Transverse colon (tissue), 3 donors: ENCODE results near the gene CMBL.

ENCODE experiments used
- CTCF ChIP-seq, 5 experiments: fragments of 200-600 bp in 3 of 5; fragments of 450-650 bp in 2 of 5; sonication (generic) in 3 of 5; IDR thresholded peaks; 1 replicate in 2 of 5; 2 replicates in 3 of 5; pipeline ENCODE4 v1.5.1; 2016 to 2017; ENCODE audit warnings: antibody characterized with exemption in 5 of 5, inconsistent platforms in 3 of 5, mild to moderate bottlenecking in 2 of 5, moderate library complexity in 1 of 5
- EP300 ChIP-seq: sonication (generic); formaldehyde crosslinking; IDR thresholded peaks from one replicate; pipeline ENCODE4 v1.6.1; 2017; ENCODE audit warnings: antibody characterized with exemption, low read depth
- POLR2A ChIP-seq: fragments of 450-650 bp; IDR thresholded peaks from one replicate; pipeline ENCODE4 v1.6.1; 2016; ENCODE audit warnings: antibody characterized with exemption, mild to moderate bottlenecking, moderate library complexity

GRCh38 chr5:10319202-10319851, 11.6 kb upstream of the CMBL start:
- no peak for TF ChIP-seq CTCF (IDR thresholded peaks at IDR 0.05)
- TF ChIP-seq EP300, result no peak
- no peak for TF ChIP-seq POLR2A
